ENCODE measurements around the gene FBXW11.

DNA sequence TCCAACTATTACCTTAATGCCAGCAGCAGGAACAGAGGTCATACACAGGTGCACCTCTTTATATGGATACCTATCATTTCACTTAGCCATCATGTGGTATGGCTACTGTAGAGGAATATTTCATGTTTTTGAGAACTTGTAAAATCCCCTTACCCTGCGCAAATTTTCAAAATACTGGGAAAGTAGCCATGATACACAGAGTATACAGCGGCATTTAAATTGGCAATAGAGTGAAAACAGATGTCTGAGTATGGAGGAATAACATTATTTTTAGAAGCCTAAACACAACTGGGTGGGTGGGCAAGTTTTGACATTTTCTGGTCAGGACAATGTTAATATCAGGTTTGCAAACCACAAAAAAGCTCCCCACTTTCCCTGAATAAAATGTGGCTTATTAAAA, 111.4 kb downstream of the FBXW11 start:
- TF ChIP-seq, protein P1, sequence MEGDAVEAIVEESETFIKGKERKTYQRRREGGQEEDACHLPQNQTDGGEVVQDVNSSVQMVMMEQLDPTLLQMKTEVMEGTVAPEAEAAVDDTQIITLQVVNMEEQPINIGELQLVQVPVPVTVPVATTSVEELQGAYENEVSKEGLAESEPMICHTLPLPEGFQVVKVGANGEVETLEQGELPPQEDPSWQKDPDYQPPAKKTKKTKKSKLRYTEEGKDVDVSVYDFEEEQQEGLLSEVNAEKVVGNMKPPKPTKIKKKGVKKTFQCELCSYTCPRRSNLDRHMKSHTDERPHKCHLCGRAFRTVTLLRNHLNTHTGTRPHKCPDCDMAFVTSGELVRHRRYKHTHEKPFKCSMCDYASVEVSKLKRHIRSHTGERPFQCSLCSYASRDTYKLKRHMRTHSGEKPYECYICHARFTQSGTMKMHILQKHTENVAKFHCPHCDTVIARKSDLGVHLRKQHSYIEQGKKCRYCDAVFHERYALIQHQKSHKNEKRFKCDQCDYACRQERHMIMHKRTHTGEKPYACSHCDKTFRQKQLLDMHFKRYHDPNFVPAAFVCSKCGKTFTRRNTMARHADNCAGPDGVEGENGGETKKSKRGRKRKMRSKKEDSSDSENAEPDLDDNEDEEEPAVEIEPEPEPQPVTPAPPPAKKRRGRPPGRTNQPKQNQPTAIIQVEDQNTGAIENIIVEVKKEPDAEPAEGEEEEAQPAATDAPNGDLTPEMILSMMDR (IDR thresholded peaks at IDR 0.05) = no peak
- TF ChIP-seq POLR2AphosphoS5 (IDR thresholded peaks at IDR 0.05) = no peak
